HepG2 (cell line): Measurements from ENCODE around the gene OGFOD3. TPM values are rescaled to one million over a fixed set of nuclear protein-coding genes. Genes with fewer than 3 reads are reported as not detected.
A peak's percentile ranks its signal among the peaks of the same experiment; 100 is the strongest.

Experiments
- PAWR ChIP-seq: sonication (generic); formaldehyde crosslinking; IDR thresholded peaks from 2 replicates; pipeline ENCODE4 v1.4.0; 2020; ENCODE audit warnings: missing genetic modification reagents, mild to moderate bottlenecking, borderline replicate concordance
- SATB2 ChIP-seq: sonication (generic); formaldehyde crosslinking; IDR thresholded peaks from 2 replicates; pipeline ENCODE4 v1.5.0; 2020; ENCODE audit warnings: missing genetic modification reagents
- SMAD1 ChIP-seq: sonication (generic); formaldehyde crosslinking; IDR thresholded peaks from 2 replicates; pipeline ENCODE4 v1.4.0; 2020; ENCODE audit warnings: missing genetic modification reagents, low read depth, mild to moderate bottlenecking, borderline replicate concordance
- SP1 ChIP-seq, 2 experiments: fragments of 450-650 bp in 1 of 2; sonication (generic) in 1 of 2; formaldehyde crosslinking in 1 of 2; IDR thresholded peaks; 2 replicates each; pipeline versions ENCODE4 v1.4.0 to v1.6.1; 2016 to 2020; ENCODE audit warnings: missing genetic modification reagents in 1 of 2
- SPEN ChIP-seq: sonication (generic); formaldehyde crosslinking; IDR thresholded peaks from 2 replicates; pipeline ENCODE4 v1.5.1; 2020; ENCODE audit warnings: low read depth, mild to moderate bottlenecking, missing genetic modification reagents
- ZFP36L2 ChIP-seq: sonication (generic); formaldehyde crosslinking; IDR thresholded peaks from 2 replicates; pipeline ENCODE4 v1.4.0; 2020; ENCODE audit warnings: missing genetic modification reagents
- ZMAT3 ChIP-seq: sonication (generic); formaldehyde crosslinking; conservative IDR thresholded peaks from 2 replicates; pipeline ENCODE4 v1.7.0; 2021; ENCODE audit warnings: missing genetic modification reagents
- ZNF292 ChIP-seq: sonication (generic); formaldehyde crosslinking; IDR thresholded peaks from 2 replicates; pipeline ENCODE4 v1.8.1; 2022; ENCODE audit warnings: mild to moderate bottlenecking, low read depth, missing genetic modification reagents, borderline replicate concordance
- ZNF674 ChIP-seq: sonication (generic); formaldehyde crosslinking; IDR thresholded peaks from 2 replicates; pipeline ENCODE4 v1.5.0; 2020; ENCODE audit warnings: low read depth, mild to moderate bottlenecking, missing genetic modification reagents
- ZNF768 ChIP-seq: sonication (generic); formaldehyde crosslinking; IDR thresholded peaks from 2 replicates; pipeline ENCODE4 v1.4.0; 2020; ENCODE audit warnings: missing genetic modification reagents
- ZNF782 ChIP-seq: sonication (generic); formaldehyde crosslinking; IDR thresholded peaks from 2 replicates; pipeline ENCODE4 v1.4.0; 2020; ENCODE audit warnings: missing genetic modification reagents, mild to moderate bottlenecking, borderline replicate concordance
- polyA plus RNA-seq, 8 experiments: library from polyadenylated mRNA; depleted of rRNA in 3 of 8; stranded (reverse) in 7 of 8; unstranded in 1 of 8; fragments of >200 nt; fragmentation: Illumina TruSeq in 4 of 8; extraction: Trizol in 4 of 8; gene quantifications; 2 replicates each; pipeline versions ENCODE4 v1.2.1 to v1.2.3, GENCODE V29; 2011 to 2016; ENCODE audit warnings: low read depth in 4 of 8, missing spikeins in 1 of 8, mixed read lengths in 1 of 8; ENCODE audit not compliant: insufficient read depth in 1 of 8
- total RNA-seq, 5 experiments: library from RNA; depleted of rRNA; stranded (reverse); fragments of >200 nt; fragmentation: Illumina TruSeq; extraction: Trizol; gene quantifications; 2 replicates each; pipeline ENCODE4 v1.2.3, GENCODE V29; 2016; ENCODE audit warnings: low read depth in 1 of 5
- TF ChIP-seq, protein P1 (sequence below): IDR thresholded peaks from 2 replicates; pipeline ENCODE4 v1.6.1; 2016; ENCODE audit warnings: low read depth, borderline replicate concordance
- TF ChIP-seq, protein P2 (sequence below), 2 experiments: sonication (generic) in 1 of 2; formaldehyde crosslinking in 1 of 2; IDR thresholded peaks; 2 replicates each; pipeline versions ENCODE4 v1.4.0 to v1.6.1; 2018 to 2020; ENCODE audit warnings: missing genetic modification reagents in 2 of 2, borderline replicate concordance in 1 of 2, low read depth in 1 of 2, mild to moderate bottlenecking in 1 of 2, missing biosample characterization in 1 of 2
- TF ChIP-seq, protein P3 (sequence below): sonication (generic); formaldehyde crosslinking; IDR thresholded peaks from 2 replicates; pipeline ENCODE4 v1.4.0; 2020; ENCODE audit warnings: missing genetic modification reagents, low read depth, mild to moderate bottlenecking, borderline replicate concordance
- TF ChIP-seq, protein P4 (sequence below): sonication (generic); formaldehyde crosslinking; IDR thresholded peaks from 2 replicates; pipeline ENCODE4 v1.4.0; 2020; ENCODE audit warnings: mild to moderate bottlenecking, missing genetic modification reagents, borderline replicate concordance
- TF ChIP-seq, protein P5 (sequence below): sonication (generic); formaldehyde crosslinking; IDR thresholded peaks from 2 replicates; pipeline ENCODE4 v1.4.0; 2020; ENCODE audit warnings: low read depth, mild to moderate bottlenecking, missing genetic modification reagents

The OGFOD3 gene
- total and polyA plus RNA-seq, 2 of the 13 experiments (the other 11 are each of a cell fraction or from before 2014, with no cell fraction given), result 40.0 to 42.1 TPM

DNA sequence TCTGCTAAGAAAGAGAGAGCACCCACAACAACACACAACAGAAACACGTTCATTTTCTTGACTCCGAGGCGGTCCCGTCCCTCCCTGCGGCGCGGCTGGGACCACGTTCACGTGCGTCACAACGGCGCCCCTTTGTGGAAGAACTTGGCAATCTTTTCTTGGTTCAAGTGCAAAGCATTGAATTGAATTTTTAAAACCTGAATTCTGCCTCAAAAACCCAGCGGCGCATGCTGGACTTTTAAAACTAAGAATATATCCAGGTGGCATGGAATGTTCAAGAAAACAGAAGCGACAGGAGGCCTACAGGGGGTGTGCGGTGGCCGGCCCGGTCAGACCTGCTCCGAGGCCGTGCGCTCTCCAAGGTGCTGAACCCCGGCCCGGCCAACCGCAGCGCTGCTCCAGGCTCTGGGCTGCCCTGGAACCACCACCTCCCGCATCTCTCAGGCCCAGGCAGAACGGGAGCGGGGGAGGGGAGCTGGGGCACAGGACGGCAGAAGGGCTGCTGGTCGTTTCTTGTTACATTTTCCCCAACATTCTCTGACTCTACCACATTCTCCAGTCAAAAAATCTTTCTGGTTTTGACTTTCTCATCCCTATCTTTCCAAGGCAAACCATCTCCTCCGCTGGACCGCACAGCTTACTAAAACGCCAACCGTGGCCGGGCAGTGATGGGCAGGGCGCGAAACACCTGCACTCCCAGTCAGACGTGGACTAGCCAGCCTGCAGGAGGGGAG lies 3.7 kb downstream of the OGFOD3 start (continued):
- peak; percentile 91; the same call in 1 of the 2 replicates for TF ChIP-seq ZFP36L2 (CRISPR knock-in tag)
- no peak for TF ChIP-seq SMAD1 (CRISPR knock-in tag)
- TF ChIP-seq, protein P1, sequence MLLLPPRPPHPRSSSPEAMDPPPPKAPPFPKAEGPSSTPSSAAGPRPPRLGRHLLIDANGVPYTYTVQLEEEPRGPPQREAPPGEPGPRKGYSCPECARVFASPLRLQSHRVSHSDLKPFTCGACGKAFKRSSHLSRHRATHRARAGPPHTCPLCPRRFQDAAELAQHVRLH, result peak; percentile 96
- TF ChIP-seq ZNF782 (CRISPR knock-in tag), result peak; percentile 61; the same call in 1 of the 2 replicates
- peak; percentile 98 for TF ChIP-seq SATB2 (CRISPR knock-in tag)
- peak; percentile 83; the same call in 1 of the 2 replicates for TF ChIP-seq ZNF768 (CRISPR knock-in tag)
- TF ChIP-seq SP1 (IDR thresholded peaks at IDR 0.05), result no peak
- no peak for TF ChIP-seq SP1 (CRISPR knock-in tag; IDR thresholded peaks at IDR 0.05)
- TF ChIP-seq, protein P2, sequence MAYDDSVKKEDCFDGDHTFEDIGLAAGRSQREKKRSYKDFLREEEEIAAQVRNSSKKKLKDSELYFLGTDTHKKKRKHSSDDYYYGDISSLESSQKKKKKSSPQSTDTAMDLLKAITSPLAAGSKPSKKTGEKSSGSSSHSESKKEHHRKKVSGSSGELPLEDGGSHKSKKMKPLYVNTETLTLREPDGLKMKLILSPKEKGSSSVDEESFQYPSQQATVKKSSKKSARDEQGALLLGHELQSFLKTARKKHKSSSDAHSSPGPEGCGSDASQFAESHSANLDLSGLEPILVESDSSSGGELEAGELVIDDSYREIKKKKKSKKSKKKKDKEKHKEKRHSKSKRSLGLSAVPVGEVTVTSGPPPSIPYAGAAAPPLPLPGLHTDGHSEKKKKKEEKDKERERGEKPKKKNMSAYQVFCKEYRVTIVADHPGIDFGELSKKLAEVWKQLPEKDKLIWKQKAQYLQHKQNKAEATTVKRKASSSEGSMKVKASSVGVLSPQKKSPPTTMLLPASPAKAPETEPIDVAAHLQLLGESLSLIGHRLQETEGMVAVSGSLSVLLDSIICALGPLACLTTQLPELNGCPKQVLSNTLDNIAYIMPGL (CRISPR knock-in tag; IDR thresholded peaks at IDR 0.05; ENCODE audit: borderline replicate concordance in 1 of 2, low read depth in 1 of 2), result peak in 1 of 2 experiments; percentile 69; a peak in 3 of 4 replicates
- TF ChIP-seq, protein P3, sequence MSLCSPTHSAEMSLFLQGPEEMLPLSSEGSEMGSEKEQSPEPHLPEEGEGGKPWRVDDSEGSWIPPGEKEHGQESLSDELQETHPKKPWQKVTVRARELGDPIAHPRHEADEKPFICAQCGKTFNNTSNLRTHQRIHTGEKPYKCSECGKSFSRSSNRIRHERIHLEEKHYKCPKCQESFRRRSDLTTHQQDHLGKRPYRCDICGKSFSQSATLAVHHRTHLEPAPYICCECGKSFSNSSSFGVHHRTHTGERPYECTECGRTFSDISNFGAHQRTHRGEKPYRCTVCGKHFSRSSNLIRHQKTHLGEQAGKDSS (CRISPR knock-in tag), result no peak
- peak; percentile 89; the same call in 1 of the 2 replicates for TF ChIP-seq PAWR (CRISPR knock-in tag)
- TF ChIP-seq, protein P4, sequence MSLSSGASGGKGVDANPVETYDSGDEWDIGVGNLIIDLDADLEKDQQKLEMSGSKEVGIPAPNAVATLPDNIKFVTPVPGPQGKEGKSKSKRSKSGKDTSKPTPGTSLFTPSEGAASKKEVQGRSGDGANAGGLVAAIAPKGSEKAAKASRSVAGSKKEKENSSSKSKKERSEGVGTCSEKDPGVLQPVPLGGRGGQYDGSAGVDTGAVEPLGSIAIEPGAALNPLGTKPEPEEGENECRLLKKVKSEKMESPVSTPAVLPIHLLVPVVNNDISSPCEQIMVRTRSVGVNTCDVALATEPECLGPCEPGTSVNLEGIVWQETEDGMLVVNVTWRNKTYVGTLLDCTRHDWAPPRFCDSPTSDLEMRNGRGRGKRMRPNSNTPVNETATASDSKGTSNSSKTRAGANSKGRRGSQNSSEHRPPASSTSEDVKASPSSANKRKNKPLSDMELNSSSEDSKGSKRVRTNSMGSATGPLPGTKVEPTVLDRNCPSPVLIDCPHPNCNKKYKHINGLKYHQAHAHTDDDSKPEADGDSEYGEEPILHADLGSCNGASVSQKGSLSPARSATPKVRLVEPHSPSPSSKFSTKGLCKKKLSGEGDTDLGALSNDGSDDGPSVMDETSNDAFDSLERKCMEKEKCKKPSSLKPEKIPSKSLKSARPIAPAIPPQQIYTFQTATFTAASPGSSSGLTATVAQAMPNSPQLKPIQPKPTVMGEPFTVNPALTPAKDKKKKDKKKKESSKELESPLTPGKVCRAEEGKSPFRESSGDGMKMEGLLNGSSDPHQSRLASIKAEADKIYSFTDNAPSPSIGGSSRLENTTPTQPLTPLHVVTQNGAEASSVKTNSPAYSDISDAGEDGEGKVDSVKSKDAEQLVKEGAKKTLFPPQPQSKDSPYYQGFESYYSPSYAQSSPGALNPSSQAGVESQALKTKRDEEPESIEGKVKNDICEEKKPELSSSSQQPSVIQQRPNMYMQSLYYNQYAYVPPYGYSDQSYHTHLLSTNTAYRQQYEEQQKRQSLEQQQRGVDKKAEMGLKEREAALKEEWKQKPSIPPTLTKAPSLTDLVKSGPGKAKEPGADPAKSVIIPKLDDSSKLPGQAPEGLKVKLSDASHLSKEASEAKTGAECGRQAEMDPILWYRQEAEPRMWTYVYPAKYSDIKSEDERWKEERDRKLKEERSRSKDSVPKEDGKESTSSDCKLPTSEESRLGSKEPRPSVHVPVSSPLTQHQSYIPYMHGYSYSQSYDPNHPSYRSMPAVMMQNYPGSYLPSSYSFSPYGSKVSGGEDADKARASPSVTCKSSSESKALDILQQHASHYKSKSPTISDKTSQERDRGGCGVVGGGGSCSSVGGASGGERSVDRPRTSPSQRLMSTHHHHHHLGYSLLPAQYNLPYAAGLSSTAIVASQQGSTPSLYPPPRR (CRISPR knock-in tag), result no peak
- 0 out of 2 replicates have a peak, but pooled peaks have one; percentile 54 for TF ChIP-seq ZNF674 (CRISPR knock-in tag)
- TF ChIP-seq, protein P5, sequence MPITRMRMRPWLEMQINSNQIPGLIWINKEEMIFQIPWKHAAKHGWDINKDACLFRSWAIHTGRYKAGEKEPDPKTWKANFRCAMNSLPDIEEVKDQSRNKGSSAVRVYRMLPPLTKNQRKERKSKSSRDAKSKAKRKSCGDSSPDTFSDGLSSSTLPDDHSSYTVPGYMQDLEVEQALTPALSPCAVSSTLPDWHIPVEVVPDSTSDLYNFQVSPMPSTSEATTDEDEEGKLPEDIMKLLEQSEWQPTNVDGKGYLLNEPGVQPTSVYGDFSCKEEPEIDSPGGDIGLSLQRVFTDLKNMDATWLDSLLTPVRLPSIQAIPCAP (CRISPR knock-in tag), result no peak; the same call in 1 of the 2 replicates
- 0 out of 2 replicates have a peak, but pooled peaks have one; percentile 23 for TF ChIP-seq ZNF292 (CRISPR knock-in tag)
- TF ChIP-seq SPEN (CRISPR knock-in tag), result peak; percentile 27
- TF ChIP-seq ZMAT3 (CRISPR knock-in tag), result peak; percentile 94
